GM19239 (cell line): ENCODE data around the gene MIER2.
A peak's percentile ranks its signal among the peaks of the same experiment; 100 is the strongest.
"Not testable (repeated sequence)": the region's sequence is repeated elsewhere in the genome, so short reads cannot be mapped to it uniquely, and the experiment has no call there.

Experiments used
- DNase-seq: peaks from one replicate; pipeline ENCODE4 v3.0.0; 2011; ENCODE audit warnings: low spot score; ENCODE audit not compliant: insufficient read length
- FAIRE-seq: peaks from 2 replicates; lab custom pipeline; 2011; peaks lifted over from hg19 to GRCh38; lab: Jason Lieb, UNC

The MIER2 gene

GRCh38 chr19:366205-366783, 21.7 kb upstream of the MIER2 start:
- DNase-seq (no peak), FAIRE-seq (no peak)

DNA sequence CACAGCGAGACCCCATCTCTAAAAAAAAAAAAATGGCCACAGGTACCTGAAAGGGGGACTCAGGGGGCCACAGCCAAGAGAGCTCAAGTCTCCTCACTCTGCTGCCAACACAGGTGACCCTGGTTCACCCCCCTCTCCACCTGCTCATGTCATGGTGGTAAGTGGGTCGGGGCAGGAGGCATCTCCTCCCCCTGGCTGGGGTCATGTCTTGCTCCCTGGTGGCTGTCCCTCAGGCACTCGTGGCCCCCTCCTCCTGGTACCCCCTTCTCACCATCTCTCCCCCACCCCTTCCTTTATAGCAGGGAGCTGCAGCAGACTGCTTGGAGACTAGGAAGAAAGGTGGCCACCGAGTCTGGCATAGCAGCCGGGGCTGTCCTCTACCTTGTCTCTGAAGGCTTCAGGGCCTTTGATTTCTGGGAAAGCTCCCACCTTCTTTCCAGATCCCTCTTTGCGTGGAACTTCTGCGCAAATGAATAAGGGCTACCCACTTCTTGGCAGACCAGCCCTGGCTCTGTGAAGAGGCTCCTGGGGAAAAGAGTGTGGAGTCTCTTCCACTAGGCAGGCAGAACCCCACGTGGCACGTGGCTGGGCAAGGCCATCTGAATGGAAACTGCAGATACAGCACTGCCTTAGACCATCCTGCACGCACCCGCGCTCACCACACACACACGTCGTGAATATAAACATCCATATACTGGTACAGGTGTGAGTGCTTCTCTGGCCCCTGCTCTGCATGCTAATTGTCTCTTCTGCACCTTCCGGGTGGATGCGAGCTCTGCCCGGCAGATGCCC, 20.1 kb upstream of the MIER2 start:
- DNase-seq (no peak), FAIRE-seq (no peak)

DNA sequence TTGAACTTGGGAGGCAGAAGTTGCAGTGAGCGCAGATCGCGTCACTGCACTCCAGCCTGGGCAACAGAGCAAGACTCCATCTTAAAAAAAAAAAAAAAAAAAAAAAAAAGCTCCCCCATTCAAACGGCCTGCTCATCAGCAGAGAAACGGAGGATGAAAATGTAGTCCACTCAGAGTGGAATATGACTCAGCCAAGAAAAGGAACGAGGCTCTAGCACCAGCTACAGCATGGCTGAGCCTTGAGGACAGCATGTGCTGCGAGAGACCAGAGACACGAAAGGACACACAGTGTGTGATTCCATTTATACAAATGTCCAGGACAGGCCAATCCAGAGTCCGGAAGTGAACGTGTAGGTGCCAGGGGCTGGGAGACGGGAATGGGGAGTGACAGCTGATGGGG, 18.1 kb upstream of the MIER2 start:
- DNase-seq (no peak), FAIRE-seq (no peak)

DNA sequence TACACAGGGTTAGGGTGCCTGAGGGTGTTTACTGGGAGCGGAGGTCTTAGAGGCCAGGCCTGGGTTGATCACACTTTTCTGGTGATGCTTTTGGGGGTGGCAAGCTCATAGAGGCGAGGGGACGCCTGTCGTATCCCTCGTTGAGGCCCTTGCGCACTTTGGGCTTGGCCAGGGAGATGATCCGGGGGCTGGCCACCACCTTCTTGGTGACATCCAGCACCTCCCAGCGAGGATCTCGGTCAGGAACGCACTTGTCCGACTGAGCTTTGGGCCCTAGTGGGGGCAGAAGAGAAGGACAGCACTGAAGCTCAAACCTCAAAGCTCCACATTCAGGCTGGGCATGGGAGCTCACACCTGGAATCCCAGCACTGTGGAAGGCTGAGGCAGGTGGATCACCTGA, 17.6 kb upstream of the MIER2 start:
- DNase-seq: no peak
- FAIRE-seq: no peak

DNA sequence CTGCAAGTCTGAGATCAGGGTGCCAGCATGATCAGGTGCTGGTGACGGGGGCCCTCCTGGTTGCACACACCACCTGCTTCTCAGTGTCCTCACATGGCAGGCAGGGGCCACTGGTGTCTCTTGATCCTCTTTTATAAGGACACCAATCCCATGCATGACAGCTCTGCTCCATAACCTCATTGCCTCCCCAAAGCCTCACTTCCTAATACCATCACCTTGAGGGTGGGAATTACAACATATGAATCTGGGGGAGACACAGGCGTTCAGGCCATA, 15.0 kb upstream of the MIER2 start:
- FAIRE-seq (no peak), DNase-seq (no peak)

GRCh38 chr19:355536-355935, 10.9 kb upstream of the MIER2 start:
- not testable (repeated sequence) for FAIRE-seq, DNase-seq

DNA sequence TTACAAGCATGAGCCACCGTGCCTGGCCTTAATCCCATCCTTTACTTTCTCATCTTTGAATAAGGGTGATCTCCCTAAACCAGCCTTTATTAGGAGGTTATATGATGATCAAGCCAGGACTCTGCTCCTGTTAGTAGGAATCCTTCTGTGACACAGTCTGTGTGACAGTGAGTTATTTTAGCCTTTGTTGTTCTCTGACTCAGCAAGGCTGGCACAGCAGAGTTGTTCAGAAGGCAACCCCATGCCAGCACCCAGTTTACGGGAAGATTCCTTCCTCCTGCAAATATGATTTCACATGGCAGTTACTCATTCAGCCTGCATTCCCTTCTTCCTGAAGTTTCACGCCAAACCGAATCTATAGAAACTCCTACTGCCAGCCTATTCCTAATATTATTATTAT, 10.5 kb upstream of the MIER2 start:
- no peak for FAIRE-seq
- DNase-seq: no peak

DNA sequence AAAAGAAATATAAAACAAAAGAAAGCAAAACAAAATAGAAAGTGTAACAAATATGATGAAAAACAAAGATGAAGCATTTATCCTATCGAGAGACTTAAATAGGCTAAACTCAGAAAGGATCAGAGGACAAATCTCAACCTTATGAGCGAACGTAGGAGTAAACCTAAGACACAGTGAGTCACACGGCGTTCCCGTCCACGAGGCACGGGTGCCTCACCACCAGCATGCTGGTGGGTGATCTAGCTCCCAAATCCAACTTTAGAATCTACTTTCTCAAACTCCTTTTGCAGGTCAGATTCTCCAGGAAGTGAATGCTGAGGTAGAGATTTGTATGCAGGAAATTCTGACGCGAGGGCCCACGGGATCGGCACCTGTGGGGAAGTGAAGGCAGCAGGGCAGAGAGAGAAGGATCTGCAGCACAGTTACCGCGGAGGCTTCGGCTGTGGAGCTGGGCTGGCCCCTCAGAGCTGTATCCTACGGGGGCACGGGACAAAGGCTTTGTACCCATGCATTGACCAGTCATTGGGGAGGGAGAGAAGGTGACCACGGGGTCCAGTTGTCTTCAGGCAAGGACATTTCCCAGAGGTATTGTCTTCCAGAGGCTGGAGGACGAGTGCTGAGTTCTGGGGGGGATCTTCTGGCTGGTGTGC, 7.5 kb upstream of the MIER2 start:
- FAIRE-seq: no peak
- no peak for DNase-seq

DNA sequence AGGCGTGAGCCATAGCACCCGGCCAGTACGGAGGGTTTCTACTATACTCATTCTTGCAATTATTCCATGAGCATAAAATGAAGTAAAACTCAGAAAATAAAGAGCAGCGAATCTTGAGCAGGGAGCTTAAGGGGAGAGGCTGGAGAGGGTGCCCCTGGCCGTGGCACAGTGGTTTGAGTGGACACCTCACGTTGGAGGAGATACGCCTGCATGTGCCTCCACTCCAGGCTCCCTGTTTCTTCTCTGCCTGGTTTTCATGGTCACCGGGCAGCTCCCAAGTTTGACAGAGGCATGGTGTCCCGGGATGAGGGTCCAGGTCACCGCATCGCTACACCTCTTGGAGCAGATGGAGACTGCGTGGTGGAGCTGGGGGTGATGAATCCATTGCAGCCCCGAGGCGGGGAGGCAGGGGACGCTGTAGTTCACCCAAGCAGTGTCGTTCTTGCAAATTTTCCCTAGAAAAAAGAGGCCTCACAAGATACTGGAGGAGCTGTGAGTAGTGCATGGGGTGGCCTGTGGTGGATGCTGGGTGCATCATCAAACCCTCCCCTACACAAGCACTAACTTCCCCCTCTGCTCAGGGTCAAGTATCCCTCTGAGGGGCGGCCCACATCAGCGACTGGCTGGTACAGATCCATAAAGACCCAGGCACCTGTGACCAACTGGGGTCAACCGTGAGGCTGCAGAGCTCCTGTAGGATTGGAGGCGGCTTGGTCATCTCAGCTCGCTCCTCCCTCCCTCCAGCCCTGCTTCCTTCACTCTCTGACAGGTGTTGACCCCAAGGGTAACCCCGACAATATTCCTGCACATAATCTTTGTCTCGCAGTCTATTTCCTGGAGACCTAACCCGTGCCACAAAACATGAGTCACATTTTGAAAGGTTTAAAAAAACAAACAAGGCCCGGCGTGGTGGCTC, 3.6 kb upstream of the MIER2 start:
- FAIRE-seq (no peak), DNase-seq (no peak)

- no peak for FAIRE-seq
- DNase-seq: no peak
Measured at GRCh38 chr19:345320-345879, 804 bp upstream of the MIER2 start.

DNA sequence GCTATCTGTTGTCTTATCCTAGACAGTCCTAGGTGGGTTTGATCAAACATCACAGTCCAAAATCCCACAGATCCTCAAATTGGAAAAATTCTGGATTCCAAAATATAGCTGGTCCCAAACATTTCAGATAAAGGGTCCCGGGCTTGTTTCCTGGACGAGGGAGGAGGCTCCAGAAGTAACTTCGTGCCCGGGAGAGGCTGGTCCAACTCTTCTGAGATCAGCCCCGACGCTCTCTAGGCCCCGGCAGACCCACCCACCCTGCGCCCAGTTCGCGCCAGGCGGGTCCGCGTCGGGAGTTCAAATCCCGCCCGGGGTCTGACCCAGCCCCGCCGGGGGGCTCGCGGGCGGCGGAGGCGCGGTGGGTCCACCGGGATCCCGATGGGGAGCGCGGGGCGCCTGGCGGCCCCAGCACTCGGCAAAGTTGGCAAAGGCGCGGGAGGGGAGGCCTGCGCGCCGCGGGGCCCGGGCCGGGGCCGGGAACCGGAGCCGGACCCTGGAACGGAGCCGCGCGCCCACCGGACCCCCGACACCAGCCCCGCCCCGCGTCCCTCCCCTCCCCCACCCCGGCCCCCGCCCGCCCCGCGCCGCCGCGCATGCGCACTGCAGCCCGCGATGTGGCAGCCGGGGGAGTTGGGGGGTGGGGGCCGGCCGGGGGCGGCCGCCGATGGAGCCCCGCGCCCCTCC, 513 bp downstream of the MIER2 start:
- DNase-seq: peak; percentile 36

DNA sequence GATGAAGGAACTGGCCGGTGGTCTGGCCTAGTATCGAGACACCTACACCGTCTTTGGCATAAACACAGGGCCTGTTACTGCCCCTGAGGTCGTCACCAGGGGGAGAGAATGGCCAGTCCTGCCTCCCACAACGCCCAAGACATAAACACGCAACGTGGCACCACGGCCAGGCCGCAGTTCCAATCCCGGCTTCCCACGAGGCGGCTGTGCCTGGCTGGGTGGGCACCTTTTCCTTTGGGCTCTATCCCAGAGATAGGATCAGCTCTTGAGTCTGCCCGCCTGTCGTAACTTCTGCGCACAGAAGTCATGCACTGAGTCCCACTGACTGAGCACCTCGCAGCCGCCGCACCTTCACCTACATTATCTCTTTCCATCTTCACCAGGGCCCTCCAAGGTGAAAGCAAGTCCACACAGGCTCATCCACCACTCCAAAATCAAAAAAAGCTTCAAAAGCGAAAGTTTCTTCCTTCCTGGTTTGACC, 1.1 kb downstream of the MIER2 start:
- FAIRE-seq (no peak), DNase-seq (peak; percentile 37)

More for the DNA sequence above, 513 bp downstream of the MIER2 start:
- FAIRE-seq: no peak

DNA sequence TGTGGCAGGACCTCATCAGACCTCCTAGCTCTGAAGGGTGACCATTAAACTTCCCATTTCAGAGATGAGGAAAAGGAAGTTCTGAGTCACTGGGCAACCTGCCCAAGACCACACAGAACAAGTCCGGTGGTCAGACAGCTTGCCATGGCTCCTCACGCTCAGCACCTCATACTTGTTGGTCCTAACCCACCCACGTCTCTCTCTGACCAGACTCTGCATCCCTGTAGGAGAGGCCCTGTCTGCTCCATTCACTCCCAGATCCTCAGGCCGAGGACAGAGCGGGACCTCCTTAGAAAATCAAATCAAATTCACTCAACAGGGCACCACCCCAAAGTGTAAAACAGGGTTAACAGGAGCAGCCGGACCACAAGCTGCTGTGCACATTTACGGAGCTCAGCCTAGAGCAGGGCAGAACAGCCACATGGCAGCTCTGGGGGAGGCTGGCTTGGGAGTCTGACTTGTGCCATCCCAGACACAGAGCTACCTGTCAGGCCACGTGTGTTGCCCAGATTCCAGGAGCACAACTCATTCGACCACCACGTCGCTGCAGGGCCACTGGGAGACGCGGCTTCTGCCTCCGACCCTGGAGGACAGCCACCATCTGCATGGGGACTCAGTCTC, 1.7 kb downstream of the MIER2 start:
- FAIRE-seq (no peak), DNase-seq (no peak)

GRCh38 chr19:342128-342455, 2.5 kb downstream of the MIER2 start:
- DNase-seq (no peak), FAIRE-seq (no peak)

- FAIRE-seq (no peak), DNase-seq (no peak)
Measured at GRCh38 chr19:341386-342127, 3.0 kb downstream of the MIER2 start.

- FAIRE-seq (no peak), DNase-seq (no peak)
Measured at GRCh38 chr19:340620-341385, 3.8 kb downstream of the MIER2 start.

- FAIRE-seq: no peak
- no peak for DNase-seq
Measured at GRCh38 chr19:339262-339887, 5.2 kb downstream of the MIER2 start.

DNA sequence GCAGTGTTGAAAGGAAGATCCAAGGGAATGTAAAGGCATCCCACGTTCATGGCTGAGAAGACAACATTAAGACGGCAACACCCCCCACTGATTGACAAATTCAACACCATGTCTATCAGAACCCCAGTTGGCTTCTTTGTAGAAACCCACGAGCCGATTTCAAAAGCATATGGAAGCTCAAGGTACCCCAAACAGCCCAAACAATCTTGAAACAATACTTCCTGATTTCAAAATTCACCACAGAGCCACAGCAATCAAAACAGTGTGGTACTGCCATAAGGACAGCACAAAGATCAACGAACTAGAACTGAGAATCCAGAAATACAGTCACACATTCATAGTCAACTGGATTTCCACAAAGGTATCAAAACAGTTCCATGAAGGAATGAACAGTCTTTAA, 6.2 kb downstream of the MIER2 start:
- DNase-seq (no peak), FAIRE-seq (no peak)
